HTR-8/SVneo (cell line): Measurements from ENCODE around the gene PPP2R5D.

Source experiments
- DNase-seq: peaks from one replicate; pipeline ENCODE4 v3.0.0; 2011; ENCODE audit warnings: low spot score, mixed read lengths; ENCODE audit not compliant: insufficient read length
- FAIRE-seq: peaks from 2 replicates; lab custom pipeline; 2011; peaks lifted over from hg19 to GRCh38; lab: Jason Lieb, UNC

PPP2R5D gene

DNA sequence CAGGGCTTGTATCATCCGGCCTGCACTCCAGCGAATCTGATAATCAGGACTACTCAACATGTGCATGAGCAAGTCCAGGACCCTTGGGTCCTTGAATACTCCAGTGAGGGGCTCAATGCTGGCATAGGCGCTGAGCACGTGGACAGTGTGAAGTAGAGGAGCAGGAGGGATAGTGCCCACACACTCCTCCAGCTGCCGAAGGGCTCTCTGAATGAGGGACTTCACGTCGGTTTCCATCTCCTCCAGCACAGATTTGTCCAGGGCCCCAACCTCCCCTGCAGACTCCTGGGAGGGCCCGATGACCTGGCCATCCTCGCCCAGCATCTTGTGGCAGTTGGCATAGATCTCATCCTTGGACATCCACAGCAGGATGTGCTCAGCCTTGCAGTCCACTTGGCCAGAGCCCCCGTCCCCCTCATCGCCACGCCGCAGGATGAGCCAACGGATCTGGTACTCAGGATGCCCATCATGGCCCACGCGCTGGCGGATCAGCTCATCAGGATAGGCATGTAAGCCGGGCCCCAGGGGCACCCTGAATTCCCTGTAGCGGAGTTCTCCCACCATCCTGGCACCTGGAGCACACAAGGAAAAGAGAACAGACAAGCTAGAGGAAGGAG is 68.0 kb downstream of the PPP2R5D start:
- FAIRE-seq, result no peak
- no peak for DNase-seq

DNA sequence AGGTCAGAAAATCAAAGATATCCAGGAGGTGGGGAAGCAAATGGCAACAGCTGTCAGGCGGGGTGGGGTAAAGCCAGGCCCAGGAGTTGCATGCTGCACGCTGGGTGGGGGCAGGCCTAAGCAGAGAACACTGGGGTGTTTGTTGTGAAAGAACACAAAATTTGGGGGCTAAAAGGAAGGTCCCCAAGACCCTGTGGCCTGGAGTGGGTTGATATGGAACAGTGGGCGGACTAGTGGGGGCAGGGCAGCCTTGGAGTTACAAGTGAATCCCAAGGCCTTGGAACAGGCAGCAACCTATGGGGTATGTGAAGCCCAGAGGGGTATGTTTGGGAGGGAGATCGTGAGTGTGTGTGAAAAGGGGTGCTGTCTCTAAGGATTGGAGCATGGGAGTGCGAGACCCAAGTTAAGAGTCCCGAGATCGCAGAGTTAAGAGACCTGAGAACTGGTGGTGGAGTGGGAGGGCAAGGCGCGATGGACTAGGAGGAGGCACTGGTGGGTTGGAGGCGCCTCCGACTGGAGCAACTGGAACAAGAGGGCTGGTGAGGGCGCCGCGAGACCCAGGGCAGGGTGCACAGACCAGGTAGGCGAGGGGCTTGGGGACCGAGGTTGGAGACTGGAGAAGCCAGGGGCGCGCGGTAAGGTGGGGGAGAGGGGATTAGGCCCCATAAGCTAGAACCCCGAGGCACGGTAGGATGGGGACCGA is 68.6 kb downstream of the PPP2R5D start:
- FAIRE-seq (no peak), DNase-seq (peak; percentile 35)

DNA sequence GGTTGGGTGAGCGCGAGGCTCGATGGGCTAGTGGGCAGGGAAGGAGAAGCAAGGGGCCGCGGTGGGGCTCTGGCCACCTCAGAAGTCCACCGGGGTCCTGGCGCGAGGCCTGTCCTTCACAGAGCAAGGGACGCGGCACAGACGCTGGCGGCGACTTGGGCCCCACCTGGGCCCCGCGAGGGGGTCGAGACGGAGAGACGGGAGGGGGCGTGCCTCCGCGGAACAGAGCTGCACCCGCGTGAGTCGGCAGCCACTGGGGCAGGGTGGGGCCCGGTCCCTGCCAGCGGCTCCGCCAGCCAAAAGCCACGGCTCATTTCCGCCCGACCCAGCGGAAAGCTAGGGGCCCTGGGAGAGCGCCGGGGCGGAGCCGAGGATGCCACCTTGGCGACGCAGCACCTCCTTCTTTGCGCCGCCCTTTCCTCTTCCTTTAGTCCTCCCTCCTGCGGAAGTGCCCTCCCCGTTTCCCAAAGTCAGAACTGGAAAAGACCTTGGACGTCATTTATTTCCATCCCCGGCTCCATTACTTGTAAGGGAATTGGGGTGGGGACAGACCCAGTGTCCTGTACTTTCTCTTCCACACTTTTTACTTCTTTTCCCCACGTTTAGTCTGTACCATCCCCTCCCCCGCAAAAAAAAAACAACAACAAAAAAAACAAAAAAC is 69.3 kb downstream of the PPP2R5D start, which contains the start of gene CUL7:
TSS of gene CUL7 (minus strand) at position 307 of the 661 bp plus-strand sequence. CDS start 1,063 bp downstream, outside the sequence.
- no peak for FAIRE-seq
- peak; percentile 98 for DNase-seq

DNA sequence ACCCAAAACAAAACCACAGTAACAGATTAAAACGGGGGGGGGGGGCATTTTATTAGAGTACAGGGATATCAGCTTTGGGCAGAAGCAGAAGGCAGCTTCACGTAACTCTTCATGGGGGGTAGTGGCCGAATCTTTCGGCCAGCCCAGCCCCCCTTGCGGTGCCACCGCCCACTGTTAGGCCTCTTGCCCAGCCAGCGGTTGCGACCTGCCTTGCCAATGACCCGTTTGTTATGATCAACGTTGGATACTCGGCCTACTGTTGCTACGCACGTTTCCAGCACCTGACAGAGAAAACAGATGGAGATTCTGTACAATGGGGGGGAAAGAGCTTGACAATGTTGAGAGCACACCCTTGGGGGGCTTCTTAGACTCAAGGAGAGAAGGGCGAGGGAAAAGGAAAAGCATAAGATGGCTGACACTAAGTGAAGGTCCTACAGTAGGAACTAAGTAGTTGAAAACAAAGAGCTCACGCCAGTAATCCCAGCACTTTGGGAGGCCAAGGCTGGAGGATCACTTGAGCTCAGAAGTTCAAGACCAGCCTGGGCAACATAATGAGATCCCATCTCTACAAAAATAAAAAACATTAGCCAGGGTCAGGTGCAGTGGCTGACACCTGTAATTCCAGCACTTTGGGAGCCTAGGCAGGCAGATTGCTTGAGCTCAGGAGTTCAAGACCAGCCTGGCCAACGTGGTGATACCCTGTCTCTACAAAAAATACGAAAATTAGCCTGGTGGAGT is 70.0 kb downstream of the PPP2R5D start:
- DNase-seq (no peak), FAIRE-seq (no peak)

DNA sequence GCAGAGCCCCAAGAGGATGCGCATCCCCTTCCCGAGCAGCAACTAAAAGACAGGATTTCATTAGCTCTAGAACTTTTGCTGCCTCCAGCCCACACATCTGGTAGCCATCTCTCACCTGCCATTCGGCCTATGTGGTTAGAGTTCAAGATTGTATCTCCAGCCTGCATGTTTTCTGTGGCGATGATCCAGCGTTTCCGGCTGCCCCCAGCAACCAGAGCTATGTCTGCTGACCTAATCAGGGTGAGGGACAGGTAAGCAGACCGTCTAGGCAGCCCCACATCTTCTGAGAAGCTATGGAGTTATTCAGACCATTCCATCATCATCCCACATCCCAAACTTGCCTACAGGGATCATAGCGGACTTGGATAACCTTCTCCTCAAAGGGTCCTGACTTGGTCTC is 71.6 kb downstream of the PPP2R5D start:
- FAIRE-seq, result no peak
- DNase-seq, result no peak

DNA sequence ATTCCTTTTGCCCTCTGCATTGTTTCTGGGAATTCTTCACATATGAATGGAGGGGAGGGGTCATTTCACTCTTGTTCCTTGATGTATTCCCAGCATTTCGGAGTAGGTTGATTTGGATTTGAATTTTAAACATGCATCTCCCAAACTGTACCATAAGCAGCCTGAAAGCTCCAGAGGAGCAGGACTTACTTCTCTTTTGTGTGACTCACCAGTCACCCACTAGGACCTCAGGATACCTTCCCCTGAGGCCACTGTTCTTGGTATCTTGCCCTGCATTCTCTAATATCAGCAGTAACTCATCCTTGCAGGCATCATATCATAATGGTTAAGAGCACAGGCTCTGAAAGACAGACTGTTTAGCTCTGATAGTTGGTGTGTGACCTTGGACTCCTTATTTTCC is 74.2 kb downstream of the PPP2R5D start:
- DNase-seq (no peak), FAIRE-seq (no peak)

DNA sequence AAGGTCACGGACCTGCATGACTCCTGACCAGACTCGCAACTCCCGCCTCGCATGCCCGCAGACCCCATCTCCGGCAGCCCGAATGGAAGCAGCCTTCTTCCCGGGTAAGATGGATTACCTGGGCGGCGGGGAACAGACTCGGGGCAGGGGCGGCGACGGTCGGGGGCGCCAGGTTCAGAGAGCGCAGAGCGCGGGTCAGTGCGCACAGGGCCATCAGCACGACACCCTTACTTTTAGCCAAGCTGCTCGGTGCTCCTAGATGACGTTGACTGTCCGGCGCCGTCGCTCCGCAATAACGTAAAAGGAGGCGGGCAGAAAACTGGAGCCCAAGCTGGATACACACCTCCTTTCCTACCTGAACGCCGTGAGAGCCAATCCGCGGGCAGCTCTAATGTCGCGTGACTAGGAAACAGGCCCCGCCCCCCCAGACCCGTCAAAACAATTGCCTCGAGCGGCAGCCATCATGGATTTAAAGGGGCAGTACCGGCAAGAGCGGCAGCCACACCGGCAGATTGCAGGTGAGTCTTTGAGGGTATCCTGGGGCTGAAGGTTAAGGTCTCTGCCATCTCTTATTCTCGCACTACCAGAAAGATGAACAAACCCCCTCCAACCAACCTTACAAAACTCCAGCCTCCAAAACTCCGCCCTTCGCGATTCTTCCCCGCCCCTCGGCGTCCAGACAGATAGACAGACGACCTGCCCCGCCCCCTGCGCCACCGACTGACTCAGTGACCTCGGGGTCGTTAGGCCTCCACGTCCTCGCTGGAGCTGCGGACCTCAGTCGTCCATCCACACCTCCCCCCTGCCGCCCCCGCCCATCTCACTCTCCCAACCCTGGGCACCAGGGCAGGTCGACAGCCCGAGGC is 75.0 kb downstream of the PPP2R5D start, which contains the start of the genes KLC4 and MRPL2:
TSS of gene KLC4 (plus strand) at position 464 of the 866 bp plus-strand sequence. CDS start 1,705 bp downstream, outside the sequence.
TSS of gene MRPL2 (minus strand) at position 267 of the 866 bp plus-strand sequence. CDS start at position 214, 53 bp downstream.
- FAIRE-seq (peak; percentile 86), DNase-seq (peak; percentile 100)

DNA sequence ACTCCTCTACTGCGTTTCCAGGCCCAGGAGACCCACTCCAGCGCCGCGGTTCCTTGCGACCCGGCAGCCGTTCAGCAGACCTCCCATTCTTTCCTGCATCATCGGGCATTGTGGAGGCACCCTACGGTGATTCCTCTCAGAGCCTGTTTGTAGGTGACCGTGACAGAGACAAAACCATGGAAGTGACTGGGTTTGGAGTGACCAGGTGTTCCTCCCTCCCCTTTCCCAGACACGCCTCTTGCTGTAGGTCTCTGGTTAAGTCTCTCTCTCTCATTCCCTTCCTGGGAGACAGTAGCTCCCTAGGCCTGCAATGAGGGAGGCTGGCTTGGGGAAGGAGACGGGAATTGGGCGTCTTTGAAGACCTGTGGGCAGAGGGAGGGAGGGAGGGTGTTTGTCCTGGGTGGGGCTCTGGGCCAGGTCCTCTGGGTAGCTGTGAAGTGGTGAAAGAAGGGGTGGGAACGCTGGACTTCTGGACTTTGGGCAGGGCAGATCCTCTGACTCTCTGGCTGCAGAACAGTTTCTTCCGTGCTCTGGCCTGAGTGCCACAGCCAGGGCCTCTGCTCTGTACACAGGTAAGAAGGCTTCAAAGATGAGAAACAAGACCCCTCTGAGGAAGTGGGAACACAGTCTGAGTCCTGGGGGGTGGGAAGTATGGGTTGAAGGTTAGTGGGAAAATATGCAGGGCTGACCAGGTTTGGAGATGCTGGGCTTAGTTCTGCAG is 75.8 kb downstream of the PPP2R5D start:
- peak; percentile 33 for DNase-seq
- FAIRE-seq, result no peak

DNA sequence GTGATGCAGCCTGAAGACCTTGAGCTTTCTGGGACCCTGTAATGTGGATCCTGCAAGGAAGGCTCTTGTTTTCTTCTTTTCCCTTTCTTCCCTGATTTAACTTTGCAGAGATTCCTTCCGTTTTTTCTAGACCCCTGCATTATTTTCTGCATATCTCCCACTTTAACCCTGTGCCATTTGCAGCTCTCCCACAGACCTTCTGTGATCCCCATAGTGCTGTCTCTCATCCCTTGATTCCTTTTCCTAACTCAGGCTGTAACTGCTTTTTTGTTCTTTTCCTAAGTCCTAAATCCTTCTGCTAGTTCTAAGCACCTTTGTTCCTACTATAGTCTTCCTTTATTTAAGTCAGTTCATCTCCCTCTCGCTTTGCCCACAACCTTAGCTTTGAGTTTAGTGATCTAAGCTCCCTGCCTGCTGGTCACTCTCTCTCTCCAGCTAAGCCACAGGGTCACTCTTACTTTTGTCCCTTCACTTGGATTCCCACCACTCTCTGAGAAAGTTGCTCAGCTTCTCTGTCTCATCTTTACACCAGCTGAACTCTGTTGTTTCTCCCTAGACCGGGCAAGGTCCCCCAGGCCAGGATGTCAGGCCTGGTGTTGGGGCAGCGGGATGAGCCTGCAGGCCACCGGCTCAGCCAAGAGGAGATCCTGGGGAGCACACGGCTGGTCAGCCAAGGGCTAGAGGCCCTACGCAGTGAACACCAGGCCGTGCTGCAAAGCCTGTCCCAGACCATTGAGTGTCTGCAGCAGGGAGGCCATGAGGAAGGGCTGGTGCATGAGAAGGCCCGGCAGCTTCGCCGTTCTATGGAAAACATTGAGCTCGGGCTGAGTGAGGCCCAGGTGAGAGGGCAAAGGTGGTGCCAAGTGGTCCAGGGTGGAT is 76.6 kb downstream of the PPP2R5D start:
- DNase-seq, result no peak
- no peak for FAIRE-seq

DNA sequence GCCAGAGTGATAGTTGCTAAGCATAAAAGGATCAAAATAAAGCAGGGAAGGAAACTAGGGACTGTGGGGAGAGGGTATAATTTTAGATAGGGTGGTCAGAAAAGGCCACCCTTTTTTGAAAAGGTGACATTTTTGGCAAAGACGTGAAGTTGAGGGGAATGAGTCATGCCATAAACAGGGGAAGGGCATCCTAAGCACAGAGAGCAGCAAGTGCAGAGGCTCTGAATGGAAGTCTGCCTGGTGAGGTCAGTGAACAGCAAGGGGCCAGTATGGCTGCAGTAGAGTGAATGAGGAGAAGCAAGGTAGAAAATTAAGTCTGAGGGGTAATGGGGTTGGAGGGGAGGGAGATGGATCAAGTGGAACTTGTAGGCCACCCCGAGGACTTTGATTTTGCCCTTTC is 77.5 kb downstream of the PPP2R5D start:
- no peak for DNase-seq
- no peak for FAIRE-seq
